GM23338 (cell line): ENCODE data around the gene GRIK2. TPM values are rescaled to one million over a fixed set of nuclear protein-coding genes. Genes with fewer than 3 reads are reported as not detected.

Experiments
- ETS1 ChIP-seq: IDR thresholded peaks from 2 replicates; pipeline ENCODE4 v1.6.1; 2016; ENCODE audit warnings: antibody characterized with exemption
- EZH2 ChIP-seq: fragments of 200-600 bp; sonication (generic); IDR thresholded peaks from one replicate; pipeline ENCODE4 v1.8.0; 2017; ENCODE audit warnings: antibody characterized with exemption, mild to moderate bottlenecking, low read depth; ENCODE audit not compliant: unreplicated experiment
- EZH2phosphoT487 ChIP-seq: fragments of 200-600 bp; sonication (generic); IDR thresholded peaks from one replicate; pipeline ENCODE4 v1.8.1; 2018; ENCODE audit warnings: antibody characterized with exemption; ENCODE audit not compliant: unreplicated experiment
- POLR2AphosphoS5 ChIP-seq: IDR thresholded peaks from 2 replicates; pipeline ENCODE4 v1.6.1; 2016; ENCODE audit warnings: antibody characterized with exemption, low read depth
- REST ChIP-seq: IDR thresholded peaks from one replicate; pipeline ENCODE4 v1.6.1; 2018; ENCODE audit warnings: antibody characterized with exemption; ENCODE audit not compliant: unreplicated experiment
- ZNF114 ChIP-seq: fragments of 250-450 bp; sonication (Bioruptor Pico); IDR thresholded peaks from 2 replicates; pipeline ENCODE4 v1.5.0; 2020; ENCODE audit warnings: mild to moderate bottlenecking, moderate library complexity
- ZNF331 ChIP-seq: fragments of 250-450 bp; sonication (Bioruptor Pico); IDR thresholded peaks from 2 replicates; pipeline ENCODE4 v1.5.0; 2020; ENCODE audit warnings: low read depth, mild to moderate bottlenecking, moderate library complexity
- ZNF462 ChIP-seq: fragments of 250-450 bp; sonication (Bioruptor Pico); IDR thresholded peaks from 2 replicates; pipeline ENCODE4 v1.5.0; 2020; ENCODE audit warnings: mild to moderate bottlenecking, moderate library complexity
- polyA plus RNA-seq: library from polyadenylated mRNA; unstranded; fragments of >200 nt; fragmentation: Nextera tagmentation; extraction: Ambion mirVana; gene quantifications from 2 replicates; pipeline ENCODE4 v1.2.1, GENCODE V29; 2016
- total RNA-seq: library from RNA; depleted of rRNA; stranded (reverse); fragments of >200 nt; shearing (Covaris generic); gene quantifications from 2 replicates; pipeline ENCODE4 v1.2.3, GENCODE V29; 2014

Gene GRIK2
- total and polyA plus RNA-seq, 2 experiments from 2014 or later: 0.73 to 3.0 TPM

- no peak for TF ChIP-seq ZNF462 (CRISPR knock-in tag)
- TF ChIP-seq ZNF114: no peak
- no peak for TF ChIP-seq EZH2
- TF ChIP-seq ZNF331 (CRISPR knock-in tag): no peak
- no peak for TF ChIP-seq POLR2AphosphoS5
- no peak for TF ChIP-seq EZH2phosphoT487
- no peak for TF ChIP-seq ETS1
- no peak for TF ChIP-seq REST
Observed at GRCh38 chr6:102038964-102039363, 645.5 kb downstream of the GRIK2 start (continued).
